Measurements from ENCODE around the gene INPP5A. TPM values are rescaled to one million over a fixed set of nuclear protein-coding genes. Genes with fewer than 3 reads are reported as not detected.
"Not testable (repeated sequence)": the region's sequence is repeated elsewhere in the genome, so short reads cannot be mapped to it uniquely, and the experiment has no call there.

The INPP5A gene
- total RNA-seq, 3 donors from 2014 or later = 26.6 to 50.6 (median 38.7) TPM

GRCh38 chr10:132500781-132501415 is 36.7 kb upstream of the INPP5A start:
- no peaks in the 10 kb centered on the region for H3K4me1 ChIP-seq
- intact Hi-C loops (cut with DNase I; ENCODE audit: low total_unique reads) = loop anchor here (10.0 kb wide), 1 partner anchor 454 kb away; no protein-coding TSS in a partner anchor
- H3K27ac ChIP-seq = no peak overlapping the region
- H3K36me3 ChIP-seq = no peaks in the 10 kb centered on the region
- H3K27me3 ChIP-seq = peaks cover 0 to 11% of the 10 kb centered on the region in 2 donors
- DNase-seq (ENCODE audit: low spot score in 2 of 2) = peak in 1 of 2 donors; percentile 10
- H3K4me3 ChIP-seq = no peak overlapping the region
- H3K9me3 ChIP-seq = no peaks in the 10 kb centered on the region
- no peak for TF ChIP-seq POLR2A (IDR thresholded peaks at IDR 0.05)
- TF ChIP-seq POLR2AphosphoS5 (IDR thresholded peaks at IDR 0.05) = no peak
- no peak for TF ChIP-seq CTCF (IDR thresholded peaks at IDR 0.05)

- Histone ChIP-seq H3K4me3 (no peak overlapping the region), H3K9me3 (no peaks in the 10 kb centered on the region), H3K27ac (no peak overlapping the region), H3K27me3 (peaks cover 0 to 4% of the 10 kb centered on the region in 2 donors), H3K36me3 (no peaks in the 10 kb centered on the region), H3K4me1 (peaks cover 0 to 2% of the 10 kb centered on the region in 2 donors)
- intact Hi-C loops (cut with DNase I; ENCODE audit: low total_unique reads) = loop anchor here (10.0 kb wide), 1 partner anchor 452 kb away; no protein-coding TSS in a partner anchor
- DNase-seq (ENCODE audit: low spot score in 2 of 2) = peak in 1 of 2 donors; percentile 35
- no peak for TF ChIP-seq POLR2AphosphoS5 (IDR thresholded peaks at IDR 0.05)
- no peak for TF ChIP-seq CTCF (IDR thresholded peaks at IDR 0.05)
- TF ChIP-seq POLR2A (IDR thresholded peaks at IDR 0.05) = no peak
Measured at GRCh38 chr10:132502544-132503300, 34.9 kb upstream of the INPP5A start.

GRCh38 chr10:132503581-132504421 is 33.8 kb upstream of the INPP5A start:
- H3K27ac ChIP-seq = no peak overlapping the region
- no peaks in the 10 kb centered on the region for H3K27me3 ChIP-seq
- no peaks in the 10 kb centered on the region for H3K9me3 ChIP-seq
- TF ChIP-seq POLR2AphosphoS5 (IDR thresholded peaks at IDR 0.05) (no peak), CTCF (IDR thresholded peaks at IDR 0.05) (no peak), POLR2A (IDR thresholded peaks at IDR 0.05) (no peak)
- peak in 1 of 2 donors; percentile 15 for DNase-seq (ENCODE audit: low spot score in 2 of 2)
- H3K4me3 ChIP-seq = no peak overlapping the region
- no peaks in the 10 kb centered on the region for H3K36me3 ChIP-seq
- intact Hi-C loops (cut with DNase I; ENCODE audit: low total_unique reads) = loop anchor here (10.0 kb wide), 1 partner anchor 451 kb away; no protein-coding TSS in a partner anchor
- H3K4me1 ChIP-seq = peaks cover 0 to 2% of the 10 kb centered on the region in 2 donors

GRCh38 chr10:132504501-132505272 is 32.9 kb upstream of the INPP5A start:
- peaks cover 0 to 2% of the 10 kb centered on the region in 2 donors for H3K4me1 ChIP-seq
- intact Hi-C loops (cut with DNase I; ENCODE audit: low total_unique reads) = loop anchor here (10.0 kb wide), 1 partner anchor 450 kb away; no protein-coding TSS in a partner anchor
- peak in 1 of 2 donors; percentile 45 for DNase-seq (ENCODE audit: low spot score in 2 of 2)
- no peaks in the 10 kb centered on the region for H3K9me3 ChIP-seq
- H3K27ac ChIP-seq = no peak overlapping the region
- H3K27me3 ChIP-seq = no peaks in the 10 kb centered on the region
- TF ChIP-seq POLR2AphosphoS5 (IDR thresholded peaks at IDR 0.05) (no peak), CTCF (IDR thresholded peaks at IDR 0.05) (no peak), POLR2A (IDR thresholded peaks at IDR 0.05) (no peak)
- H3K4me3 ChIP-seq = no peak overlapping the region
- H3K36me3 ChIP-seq = no peaks in the 10 kb centered on the region

GRCh38 chr10:132505546-132505945 is 32.0 kb upstream of the INPP5A start:
- intact Hi-C loops (cut with DNase I; ENCODE audit: low total_unique reads) = loop anchor here (10.0 kb wide), 1 partner anchor 449 kb away; no protein-coding TSS in a partner anchor
- not testable (repeated sequence) for H3K4me3 ChIP-seq, H3K27me3 ChIP-seq, H3K36me3 ChIP-seq, H3K4me1 ChIP-seq, H3K9me3 ChIP-seq
- DNase-seq (ENCODE audit: low spot score in 2 of 2) = peak in 1 of 2 donors; percentile 49
- peak overlapping the region in 1 of 2 donors; percentile 52 for H3K27ac ChIP-seq
